Ovary (tissue), 9 donors: ENCODE measurements around the gene ADAD2. TPM values are rescaled to one million over a fixed set of nuclear protein-coding genes. Genes with fewer than 3 reads are reported as not detected.

Experiments used
- DNase-seq, 5 donors: peaks; one replicate each; pipeline ENCODE4 v3.0.0-alpha.2; 2019 to 2020
- H3K27ac ChIP-seq, 2 donors: fragments of 200-600 bp; one replicate each; pipeline versions ENCODE4 v1.5.1 to v1.8.0; 2019 to 2022
- H3K27me3 ChIP-seq: fragments of 200-600 bp; one replicate; pipeline ENCODE4 v1.8.0; 2022
- H3K36me3 ChIP-seq: fragments of 200-600 bp; sonication (generic); one replicate; pipeline ENCODE4 v1.5.1; 2019
- H3K4me1 ChIP-seq: one replicate; pipeline ENCODE4 v1.8.1; 2013; ENCODE audit warnings: mild to moderate bottlenecking, moderate library complexity; ENCODE audit not compliant: insufficient read depth
- H3K4me3 ChIP-seq: fragments of 200-600 bp; sonication (generic); one replicate; pipeline ENCODE4 v1.5.1; 2017
- H3K9me3 ChIP-seq, 2 donors: fragments of 200-600 bp in 1 of 2; sonication (generic) in 1 of 2; one replicate each; pipeline versions ENCODE4 v1.5.1 to v1.8.1; 2013 to 2019; ENCODE audit warnings: mild to moderate bottlenecking in 1 of 2, moderate library complexity in 1 of 2
- EP300 ChIP-seq: sonication (generic); formaldehyde crosslinking; IDR thresholded peaks from one replicate; pipeline ENCODE4 v1.6.1; 2017; ENCODE audit warnings: antibody characterized with exemption
- POLR2A ChIP-seq: fragments of 450-650 bp; IDR thresholded peaks from one replicate; pipeline ENCODE4 v1.6.1; 2017; ENCODE audit warnings: antibody characterized with exemption, mild to moderate bottlenecking, moderate library complexity
- WGBS, 3 donors: extraction: QIAGEN DNeasy Blood & Tissue Kit in 1 of 3; methylation state at CpG; one replicate each; pipeline versions ENCODE4 v1.1.5 to v1.1.7; 2013 to 2017; 5-methylcytosine and 5-hydroxymethylcytosine counted together
- intact Hi-C, 4 donors: fragments of 100-400 bp; cut with DNase I; formaldehyde crosslinking; loops; one replicate each; pipeline versions ENCODE4 v1.11.0 to v1.15.1; 2022 to 2023
- polyA plus RNA-seq, 2 donors: library from polyadenylated mRNA; stranded (reverse); fragments of 200-250 nt in 1 of 2; fragments of 350-450 nt in 1 of 2; fragmentation: Illumina TruSeq in 1 of 2; extraction: RNeasy Lipid Tissue Mini Kit (QIAGEN cat#74804) in 1 of 2; gene quantifications; one replicate each; pipeline ENCODE4 v1.2.3, GENCODE V29; 2013 to 2014
- total RNA-seq, 7 donors: library from RNA; depleted of rRNA in 2 of 7; stranded (reverse); fragments of >200 nt in 2 of 7; fragmentation: NEBNext Ultra II Directional in 3 of 7; extraction: Animal tissue kit (Norgen Biotek cat#: 25700) in 3 of 7; gene quantifications; one replicate each; pipeline versions ENCODE4 v1.1.0 to v1.2.4, GENCODE V29; 2016 to 2023
- TF ChIP-seq, protein P1 (sequence below), 3 donors: fragments of 450-650 bp in 2 of 3; fragments of 200-600 bp in 1 of 3; IDR thresholded peaks; one replicate each; pipeline versions ENCODE4 v1.5.1 to v1.8.0; 2016 to 2022; ENCODE audit warnings: antibody characterized with exemption in 3 of 3, mild to moderate bottlenecking in 1 of 3
- donor health status: DM: no; HTN: no; CAD: no; lungs with moderate emphysema.
- donor health status: DM: no; HTN: no; CAD: no.
- donor health status: Bipolar disorder and iron deficiency.
- donor health status: DM: yes; HTN: yes; CAD: no.
- donor health status: DM: no; HTN: no; CAD: no.
- donor health status: DM: yes; HTN: yes; CAD: no.

Gene ADAD2
- total and polyA plus RNA-seq, 9 donors = 0.12 to 2.0 (median 0.84) TPM; not detected in 5

DNA sequence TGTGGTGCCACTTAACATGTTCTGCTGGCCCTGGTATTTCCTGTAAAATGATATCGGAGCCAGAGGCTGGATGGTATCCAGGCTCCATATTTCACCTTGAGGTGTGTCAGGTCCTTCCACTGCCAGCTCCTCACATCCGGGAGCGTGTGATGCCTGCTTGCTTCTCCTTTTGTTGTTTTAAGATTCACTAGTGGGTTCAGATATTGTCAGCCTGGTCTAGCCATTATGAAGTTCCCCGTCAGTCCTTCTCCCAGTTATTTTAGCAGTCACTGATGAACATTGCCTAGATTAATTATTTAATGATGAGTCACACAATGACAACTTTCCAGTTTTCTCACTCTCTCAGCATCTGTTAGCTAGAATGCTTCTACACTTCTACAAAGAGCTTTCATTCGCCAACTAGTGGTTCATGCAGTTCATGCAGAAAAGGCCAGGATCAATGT, 34.6 kb upstream of the ADAD2 start:
- peaks cover 3% of the 10 kb centered on the region for H3K4me1 ChIP-seq
- no peak overlapping the region for H3K4me3 ChIP-seq
- H3K27ac ChIP-seq = no peak overlapping the region
- 60 to 67% (median 64%) methylated on average over 5 of the region's 5 CpGs for WGBS, 3 donors
- intact Hi-C loops = no loop called here
- DNase-seq = no peak
- no peaks in the 10 kb centered on the region for H3K36me3 ChIP-seq
- TF ChIP-seq, protein P1, sequence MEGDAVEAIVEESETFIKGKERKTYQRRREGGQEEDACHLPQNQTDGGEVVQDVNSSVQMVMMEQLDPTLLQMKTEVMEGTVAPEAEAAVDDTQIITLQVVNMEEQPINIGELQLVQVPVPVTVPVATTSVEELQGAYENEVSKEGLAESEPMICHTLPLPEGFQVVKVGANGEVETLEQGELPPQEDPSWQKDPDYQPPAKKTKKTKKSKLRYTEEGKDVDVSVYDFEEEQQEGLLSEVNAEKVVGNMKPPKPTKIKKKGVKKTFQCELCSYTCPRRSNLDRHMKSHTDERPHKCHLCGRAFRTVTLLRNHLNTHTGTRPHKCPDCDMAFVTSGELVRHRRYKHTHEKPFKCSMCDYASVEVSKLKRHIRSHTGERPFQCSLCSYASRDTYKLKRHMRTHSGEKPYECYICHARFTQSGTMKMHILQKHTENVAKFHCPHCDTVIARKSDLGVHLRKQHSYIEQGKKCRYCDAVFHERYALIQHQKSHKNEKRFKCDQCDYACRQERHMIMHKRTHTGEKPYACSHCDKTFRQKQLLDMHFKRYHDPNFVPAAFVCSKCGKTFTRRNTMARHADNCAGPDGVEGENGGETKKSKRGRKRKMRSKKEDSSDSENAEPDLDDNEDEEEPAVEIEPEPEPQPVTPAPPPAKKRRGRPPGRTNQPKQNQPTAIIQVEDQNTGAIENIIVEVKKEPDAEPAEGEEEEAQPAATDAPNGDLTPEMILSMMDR (IDR thresholded peaks at IDR 0.05) = no peak
- TF ChIP-seq POLR2A (no peak), EP300 (no peak)
- H3K27me3 ChIP-seq = no peaks in the 10 kb centered on the region
- H3K9me3 ChIP-seq = no peaks in the 10 kb centered on the region

DNA sequence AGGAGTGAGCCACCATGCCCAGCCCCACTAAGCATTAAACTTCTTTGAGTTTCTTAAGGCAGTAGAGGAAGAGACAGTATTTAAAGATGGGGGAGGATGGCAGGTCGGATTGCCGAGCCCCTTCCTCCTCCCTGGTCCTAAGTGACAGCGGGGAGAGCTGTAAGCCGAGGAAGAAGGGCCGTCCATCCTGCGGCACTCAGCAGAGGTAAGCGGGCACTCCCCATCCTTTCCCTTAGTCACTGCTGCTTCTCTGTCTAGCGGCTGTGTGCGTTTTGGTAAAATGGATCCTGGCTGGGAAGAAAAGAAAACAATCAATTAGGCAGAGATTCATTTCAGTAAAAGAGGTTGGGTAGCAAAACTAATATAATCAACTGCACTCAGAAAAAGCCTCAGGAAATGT, 31.9 kb upstream of the ADAD2 start:
- TF ChIP-seq EP300 (no peak), POLR2A (no peak)
- TF ChIP-seq, protein P1 (IDR thresholded peaks at IDR 0.05) = no peak
- Histone ChIP-seq H3K27ac (no peak overlapping the region), H3K4me3 (no peak overlapping the region), H3K4me1 (peaks cover 1% of the 10 kb centered on the region), H3K36me3 (no peaks in the 10 kb centered on the region), H3K9me3 (no peaks in the 10 kb centered on the region), H3K27me3 (no peaks in the 10 kb centered on the region)
- 26 to 33% (median 32%) methylated on average over 9 of the region's 9 CpGs for WGBS, 3 donors
- intact Hi-C loops = no loop called here
- no peak for DNase-seq

DNA sequence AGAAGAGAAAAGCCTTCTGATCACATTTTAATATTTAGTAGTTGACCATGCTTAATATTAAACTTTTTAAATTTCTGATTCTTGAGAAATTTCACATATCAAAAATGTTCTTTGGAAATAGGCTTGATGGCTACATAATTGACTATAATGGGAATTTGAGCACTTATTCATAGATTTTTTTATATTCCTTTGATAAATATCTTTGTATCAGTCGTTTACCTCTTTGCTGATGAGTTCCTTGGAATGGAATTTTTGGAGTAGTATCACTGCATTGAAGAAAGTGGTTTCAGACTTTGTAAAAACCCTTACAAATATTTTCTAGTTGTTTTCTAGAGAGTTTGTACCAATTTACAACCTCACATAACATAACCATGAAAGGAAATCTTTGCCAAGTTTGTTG, 31.2 kb upstream of the ADAD2 start:
- Histone ChIP-seq H3K9me3 (no peaks in the 10 kb centered on the region), H3K36me3 (no peaks in the 10 kb centered on the region), H3K4me1 (no peaks in the 10 kb centered on the region), H3K27ac (no peak overlapping the region), H3K4me3 (no peak overlapping the region), H3K27me3 (no peaks in the 10 kb centered on the region)
- WGBS, 3 donors = 36 to 57% (median 46%) methylated on average over 1 of the region's 1 CpG
- TF ChIP-seq EP300 (no peak), POLR2A (no peak)
- TF ChIP-seq, protein P1 (IDR thresholded peaks at IDR 0.05) = no peak
- no peak for DNase-seq
- intact Hi-C loops = no loop called here

DNA sequence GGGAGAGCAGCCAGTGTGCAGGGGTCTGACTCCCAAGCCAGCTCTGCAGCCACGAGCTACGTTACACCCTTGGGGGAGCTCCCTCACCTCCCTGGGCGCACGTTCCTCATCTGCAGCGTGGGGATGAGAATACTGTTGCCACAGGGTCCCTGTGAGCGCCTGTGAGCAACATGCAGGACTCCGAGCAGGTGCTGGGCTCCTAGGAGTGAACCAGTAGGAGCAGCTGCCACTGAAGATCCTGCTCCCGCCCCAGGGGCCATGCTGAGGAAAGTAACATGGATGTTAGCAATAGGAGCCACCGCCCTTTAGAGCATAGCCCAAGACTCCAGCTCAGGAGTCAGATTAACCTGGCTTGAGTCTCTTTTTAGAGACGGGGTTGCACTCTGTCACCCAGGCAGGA, 29.9 kb upstream of the ADAD2 start:
- DNase-seq = no peak
- intact Hi-C loops = no loop called here
- WGBS, 3 donors = 85 to 88% (median 87%) methylated on average over 9 to 10 of the region's 10 CpGs

More for the DNA sequence above, 29.9 kb upstream of the ADAD2 start:
- Histone ChIP-seq H3K4me3 (no peak overlapping the region), H3K36me3 (no peaks in the 10 kb centered on the region), H3K4me1 (no peaks in the 10 kb centered on the region), H3K9me3 (no peaks in the 10 kb centered on the region), H3K27ac (no peak overlapping the region), H3K27me3 (no peaks in the 10 kb centered on the region)
- no peak for TF ChIP-seq POLR2A
- TF ChIP-seq, protein P1 (IDR thresholded peaks at IDR 0.05) = no peak
- no peak for TF ChIP-seq EP300
